Skeletal muscle tissue (tissue), 5 donors: ENCODE results near the gene CNTRL. TPM values are rescaled to one million over a fixed set of nuclear protein-coding genes. Genes with fewer than 3 reads are reported as not detected.

Source experiments
- H3K27ac ChIP-seq: one replicate; pipeline ENCODE4 v1.7.0; 2013; ENCODE audit warnings: mild to moderate bottlenecking, low read depth, low read length, inconsistent platforms
- H3K27me3 ChIP-seq, 3 donors: one replicate each; pipeline ENCODE4 v1.7.0; 2013; ENCODE audit warnings: low read length in 3 of 3; ENCODE audit not compliant: control insufficient read depth in 3 of 3, insufficient read depth in 3 of 3
- H3K36me3 ChIP-seq, 3 donors: one replicate each; pipeline ENCODE4 v1.7.0; 2013; ENCODE audit warnings: low read length in 3 of 3; ENCODE audit not compliant: control insufficient read depth in 3 of 3, insufficient read depth in 3 of 3
- H3K4me1 ChIP-seq, 3 donors: one replicate each; pipeline ENCODE4 v1.7.0; 2013; ENCODE audit warnings: low read length in 3 of 3, mild to moderate bottlenecking in 3 of 3; ENCODE audit not compliant: control insufficient read depth in 3 of 3, insufficient read depth in 3 of 3
- H3K4me3 ChIP-seq, 3 donors: one replicate each; pipeline ENCODE4 v1.7.0; 2013; ENCODE audit warnings: low read length in 3 of 3
- H3K9ac ChIP-seq, 3 donors: one replicate each; pipeline ENCODE4 v1.7.0; 2013; ENCODE audit warnings: low read length in 3 of 3, mild to moderate bottlenecking in 3 of 3, moderate library complexity in 2 of 3, low read depth in 1 of 3
- H3K9me3 ChIP-seq, 3 donors: one replicate each; pipeline ENCODE4 v1.7.0; 2013; ENCODE audit warnings: low read length in 3 of 3; ENCODE audit not compliant: control insufficient read depth in 3 of 3
- small RNA-seq: library from RNA; depleted of rRNA; stranded (forward); fragments of <200 nt; gene quantifications from one replicate; pipeline ENCODE3, GENCODE V24; 2014
- total RNA-seq: library from RNA; depleted of rRNA; stranded (reverse); fragments of >200 nt; gene quantifications from one replicate; pipeline ENCODE4 v1.2.3, GENCODE V29; 2014
- donor health status: Osteomylitis.

The CNTRL gene
- total RNA-seq, 1 donor from 2014 or later, result 8.9 TPM

GRCh38 chr9:121220996-121221663 is 146.4 kb downstream of the CNTRL start:
- no peaks in the 10 kb centered on the region for H3K4me1 ChIP-seq
- no peaks in the 10 kb centered on the region for H3K9me3 ChIP-seq
- H3K9ac ChIP-seq, result no peak overlapping the region
- H3K27ac ChIP-seq, result no peak overlapping the region
- no peak overlapping the region for H3K4me3 ChIP-seq
- H3K36me3 ChIP-seq, result no peaks in the 10 kb centered on the region
- H3K27me3 ChIP-seq, result no peaks in the 10 kb centered on the region

GRCh38 chr9:121221664-121222055 is 146.9 kb downstream of the CNTRL start:
- H3K9ac ChIP-seq, result no peak overlapping the region

DNA sequence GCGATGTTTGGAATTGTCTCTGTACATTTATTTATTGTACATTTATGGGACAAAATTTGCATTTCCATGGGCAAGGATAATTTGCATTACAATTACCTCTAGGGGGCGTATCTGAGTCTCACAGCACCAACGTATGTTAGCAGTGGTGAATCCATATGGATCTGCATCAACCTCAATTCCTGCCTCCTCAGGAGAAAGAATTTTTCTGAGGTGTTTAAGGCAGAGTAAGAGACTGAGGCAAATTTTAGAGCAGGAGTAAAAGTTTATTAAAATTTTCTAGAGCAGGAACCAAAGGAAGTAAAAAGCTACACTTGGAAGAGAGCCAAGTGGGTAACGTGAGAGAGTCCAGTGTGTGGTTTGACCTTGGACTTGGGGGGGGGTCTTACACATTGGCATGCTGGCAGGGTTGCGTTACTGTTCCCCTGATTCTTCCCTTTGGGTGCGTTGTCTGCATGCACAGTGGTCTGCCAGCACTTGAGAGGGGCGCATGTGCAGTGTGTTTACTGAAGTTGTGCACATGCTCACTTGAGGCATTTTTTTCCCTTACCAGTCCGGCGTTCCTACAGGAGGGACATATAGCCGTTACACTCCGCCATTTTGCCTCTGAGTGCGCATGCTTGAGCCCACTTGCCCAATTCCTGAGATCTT is 147.9 kb downstream of the CNTRL start:
- no peak overlapping the region for H3K4me3 ChIP-seq
- no peaks in the 10 kb centered on the region for H3K27me3 ChIP-seq
- H3K4me1 ChIP-seq, result no peaks in the 10 kb centered on the region
- H3K9ac ChIP-seq, result peak overlapping the region in 1 of 3 donors; percentile 16
- H3K36me3 ChIP-seq, result no peaks in the 10 kb centered on the region
- H3K27ac ChIP-seq, result no peak overlapping the region
- no peaks in the 10 kb centered on the region for H3K9me3 ChIP-seq

More at GRCh38 chr9:121221664-121222055, 146.9 kb downstream of the CNTRL start:
- Histone ChIP-seq H3K36me3 (no peaks in the 10 kb centered on the region), H3K27me3 (no peaks in the 10 kb centered on the region), H3K4me1 (no peaks in the 10 kb centered on the region), H3K27ac (no peak overlapping the region), H3K4me3 (no peak overlapping the region), H3K9me3 (no peaks in the 10 kb centered on the region)

DNA sequence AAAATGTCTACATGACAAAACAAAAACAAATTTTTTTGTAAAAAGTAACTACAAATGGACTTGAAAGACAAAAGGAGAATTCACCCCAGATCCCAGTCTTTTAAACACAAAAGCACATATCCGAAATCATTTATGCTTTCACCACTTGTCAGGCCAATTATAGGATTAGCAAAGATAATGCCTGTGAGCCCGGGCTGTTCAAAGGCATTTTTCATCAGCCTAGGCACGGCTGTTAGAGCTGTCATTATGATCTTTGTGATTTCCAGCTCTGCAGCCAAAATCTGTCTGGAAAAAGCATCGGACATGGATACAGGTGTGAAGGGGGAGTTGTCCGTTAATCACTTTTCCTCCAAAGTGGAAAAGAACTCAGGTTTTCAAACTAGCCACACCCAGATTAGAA is 150.5 kb downstream of the CNTRL start:
- Histone ChIP-seq H3K4me1 (no peaks in the 10 kb centered on the region), H3K27ac (no peak overlapping the region), H3K9ac (no peak overlapping the region), H3K27me3 (no peaks in the 10 kb centered on the region), H3K36me3 (no peaks in the 10 kb centered on the region), H3K9me3 (no peaks in the 10 kb centered on the region), H3K4me3 (no peak overlapping the region)

DNA sequence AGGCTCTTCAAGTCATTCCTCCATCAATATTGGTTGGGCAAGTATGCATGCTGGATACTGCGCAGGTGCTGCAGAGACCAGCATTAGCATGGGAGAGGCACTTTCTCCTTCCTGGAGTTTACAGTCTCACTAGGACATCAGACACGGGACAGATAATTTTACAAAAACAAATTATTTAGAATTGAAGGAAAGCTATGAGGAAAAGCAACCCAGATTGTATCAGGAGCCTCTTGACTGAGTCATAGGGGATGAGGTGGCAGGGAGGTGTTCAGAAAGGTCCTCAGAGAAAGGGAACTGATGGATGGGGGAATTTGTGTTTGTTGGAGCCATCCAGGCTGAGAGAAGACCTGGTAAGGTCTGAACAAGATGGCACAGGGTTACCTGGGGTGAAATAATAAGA is 151.4 kb downstream of the CNTRL start:
- Histone ChIP-seq H3K27ac (no peak overlapping the region), H3K36me3 (no peaks in the 10 kb centered on the region), H3K9ac (no peak overlapping the region), H3K27me3 (no peaks in the 10 kb centered on the region), H3K4me3 (no peak overlapping the region), H3K9me3 (no peaks in the 10 kb centered on the region), H3K4me1 (no peaks in the 10 kb centered on the region)

Small RNAs within 50 kb of the gene (small RNA-seq; reads per million reads assigned to genes)
- not detected for gene RN7SL181P

Other genes starting within 250 kb of the CNTRL start
- gene PSMD5, start 232.0 kb upstream of the CNTRL start, total RNA-seq, result 27.1 TPM
- 14.1 TPM for gene PHF19, start 197.8 kb upstream of the CNTRL start, total RNA-seq
- gene TRAF1, start 148.2 kb upstream of the CNTRL start, total RNA-seq, result 2.1 TPM
- 9.9 TPM for gene C5, start 24.7 kb upstream of the CNTRL start, total RNA-seq
- 25.1 TPM for gene RAB14, start 126.9 kb downstream of the CNTRL start, total RNA-seq
- gene GSN, start 193.2 kb downstream of the CNTRL start, total RNA-seq, result 342 TPM